Measurements from ENCODE around the gene PLEKHF1. TPM values are rescaled to one million over a fixed set of nuclear protein-coding genes. Genes with fewer than 3 reads are reported as not detected.

Gene PLEKHF1, protein sequence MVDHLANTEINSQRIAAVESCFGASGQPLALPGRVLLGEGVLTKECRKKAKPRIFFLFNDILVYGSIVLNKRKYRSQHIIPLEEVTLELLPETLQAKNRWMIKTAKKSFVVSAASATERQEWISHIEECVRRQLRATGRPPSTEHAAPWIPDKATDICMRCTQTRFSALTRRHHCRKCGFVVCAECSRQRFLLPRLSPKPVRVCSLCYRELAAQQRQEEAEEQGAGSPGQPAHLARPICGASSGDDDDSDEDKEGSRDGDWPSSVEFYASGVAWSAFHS
- total RNA-seq (2021; ENCODE audit: unreplicated experiment), result 5.5 TPM
- 5.6 and 9.0 TPM in 2 replicates for polyA plus RNA-seq (2012)
- Bru-seq, nascent RNA, result percentile 44 among the genes with signal in this experiment
- BruChase-seq, experiment 1, labeled RNA remaining after a 6-hour chase, result percentile 28 among the genes with signal in this experiment
- percentile 37 among the genes with signal in this experiment for BruChase-seq, experiment 2, labeled RNA remaining after a 2-hour chase
- long read RNA-seq, transcript PLEKHF1-201 (2 exons, 2,084 nt), result major isoform, 16 of 21 reads
- long read RNA-seq, partial matches to known transcripts, result 4 of 21 reads
- long read RNA-seq, other reads (novel, unspliced or antisense), result 1 of 21 reads

DNA sequence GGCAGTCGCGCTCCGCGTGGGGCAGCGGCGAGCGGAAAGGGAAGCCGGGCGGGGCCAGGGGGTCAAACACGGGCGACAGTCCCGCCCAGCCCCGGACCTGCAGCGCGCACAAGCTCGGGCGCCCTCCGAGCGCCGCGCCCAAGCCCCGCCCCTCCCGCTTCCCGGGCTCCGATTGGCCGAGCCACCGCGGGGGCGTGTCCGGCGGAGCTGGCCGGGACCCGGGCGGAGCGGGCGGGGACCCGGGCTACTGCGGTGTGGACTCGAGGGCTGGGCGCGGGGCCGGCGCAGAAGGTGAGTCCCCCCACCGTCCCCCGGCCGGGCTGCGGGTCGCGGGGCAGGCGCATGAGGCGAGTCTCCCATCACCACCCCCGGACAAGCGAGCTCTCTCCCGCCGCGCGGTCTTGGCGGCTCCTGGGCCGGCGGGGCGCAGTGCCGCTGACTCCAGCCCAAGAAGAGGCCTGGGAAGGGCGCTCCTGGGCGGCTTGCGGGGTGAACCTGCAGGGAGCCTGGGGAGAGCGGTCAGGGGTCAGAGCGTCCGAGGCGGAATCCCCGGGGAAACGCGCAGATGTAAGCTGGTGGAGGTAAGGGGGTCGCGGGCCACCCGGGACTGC is at the start of gene PLEKHF1:
Gene PLEKHF1, plus strand, starts transcription at position 247 of the 611 bp plus-strand sequence. CDS start 8,379 bp downstream, outside the sequence.
- H3K27ac ChIP-seq (ENCODE audit: low read depth, low read length), result peak within 1 kb of the TSS; percentile 57; the same call in 1 of the 2 replicates
- TF ChIP-seq POLR2AphosphoS5 (IDR thresholded peaks at IDR 0.05; ENCODE audit: low read depth, low read length) (peak; percentile 43; the same call in 1 of the 2 replicates), ZFX (IDR thresholded peaks at IDR 0.05) (peak; percentile 27; the same call in 1 of the 2 replicates), POLR2A (IDR thresholded peaks at IDR 0.05; ENCODE audit: borderline replicate concordance, extremely low read depth, insufficient read depth, insufficient read length) (no peak)
- ChIA-PET POLR2A (interaction anchor here (1.3 kb wide), 1 partner anchor 20 kb away, joined by 3 read pairs; no protein-coding TSS in a partner anchor), CTCF (interaction anchor here (0.8 to 2.5 kb wide), 4 partner anchors 51 to 176 kb away, joined by 3 to 10 read pairs (median 6); no protein-coding TSS in a partner anchor), RAD21 (ENCODE audit: low non-redundant PET in 1 of 2, low total read pairs in 2 of 2, uncharacterized antibody in 2 of 2, unreplicated experiment in 2 of 2) (no interaction called here)
- peak within 1 kb of the TSS; percentile 91 for H3K4me2 ChIP-seq (ENCODE audit: low read length)
- no peaks in the 10 kb centered on the region for H3K27me3 ChIP-seq (ENCODE audit: insufficient read depth, low read length)
- H3K4me1 ChIP-seq (ENCODE audit: control insufficient read depth in 1 of 2, insufficient read depth in 2 of 2, low read length in 2 of 2), result peaks cover 35 to 53% of the 10 kb centered on the region in 2 experiments
- H3K79me2 ChIP-seq (ENCODE audit: insufficient read depth, low read length), result peaks cover 3% of the 10 kb centered on the region; the same call in 1 of the 2 replicates
- peak within 1 kb of the TSS; percentile 75 to 94 for H3K4me3 ChIP-seq (replicated peaks in 1 of 2; ENCODE audit: low read depth in 1 of 2, low read length in 2 of 2)
- H3K9me3 ChIP-seq (ENCODE audit: control insufficient read depth in 1 of 2, insufficient read depth in 1 of 2, low read depth in 1 of 2, low read length in 2 of 2), result no peaks in the 10 kb centered on the region
- intact Hi-C loops (cut with micrococcal nuclease), result loop anchor here (5.0 kb wide), 1 partner anchor 53 kb away; no protein-coding TSS in a partner anchor
- BruUV-seq (replicated peaks), result no TSS peak
- peak within 1 kb of the TSS; percentile 74 for H2AFZ ChIP-seq (ENCODE audit: low read depth, low read length, poor library complexity, severe bottlenecking)
- ATAC-seq, result peak; percentile 94
- peak; percentile 48 for DNase-seq (ENCODE audit: low read depth, low spot score)
- H4K20me1 ChIP-seq (ENCODE audit: insufficient read depth), result no peaks in the 10 kb centered on the region
- H3K36me3 ChIP-seq (ENCODE audit: control insufficient read depth in 1 of 2, insufficient read depth in 2 of 2, low read length in 2 of 2), result no peaks in the 10 kb centered on the region
- no peaks in the 10 kb centered on the region for H3K9me2 ChIP-seq (ENCODE audit: insufficient read depth)
- peak within 1 kb of the TSS; percentile 83 for H3K9ac ChIP-seq (ENCODE audit: low read length)

DNA sequence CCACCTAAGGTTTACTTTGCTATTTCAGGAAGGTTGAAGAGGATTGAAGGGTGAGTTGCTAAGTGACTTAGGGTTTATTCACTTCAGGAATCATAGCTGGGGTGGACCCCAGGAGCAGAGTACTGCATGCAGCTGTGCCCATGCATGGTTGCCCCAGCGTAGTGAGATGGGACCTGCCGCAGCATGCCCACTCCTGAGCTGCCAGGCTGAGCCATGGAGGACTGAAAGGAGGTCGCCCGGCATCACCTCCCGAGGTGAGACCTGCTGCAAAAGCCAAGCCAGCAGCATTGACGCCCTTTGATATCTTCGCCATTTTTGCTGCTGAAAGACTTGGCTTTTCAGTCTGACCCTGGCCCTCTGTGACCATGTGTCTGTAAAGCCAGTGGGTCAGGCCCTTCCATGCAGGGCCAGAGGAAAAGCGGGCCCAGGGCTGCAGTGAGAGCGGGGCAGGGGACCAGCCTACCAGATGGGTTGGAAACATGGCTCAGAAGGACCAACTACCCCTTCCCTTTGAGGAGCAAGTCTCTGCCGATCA is 49.3 kb upstream of the PLEKHF1 start:
- Histone ChIP-seq H3K9ac (ENCODE audit: low read length) (no peak overlapping the region), H3K27me3 (ENCODE audit: insufficient read depth, low read length) (no peaks in the 10 kb centered on the region)
- no peak for TF ChIP-seq ZFX (IDR thresholded peaks at IDR 0.05)
- TF ChIP-seq, protein P1, sequence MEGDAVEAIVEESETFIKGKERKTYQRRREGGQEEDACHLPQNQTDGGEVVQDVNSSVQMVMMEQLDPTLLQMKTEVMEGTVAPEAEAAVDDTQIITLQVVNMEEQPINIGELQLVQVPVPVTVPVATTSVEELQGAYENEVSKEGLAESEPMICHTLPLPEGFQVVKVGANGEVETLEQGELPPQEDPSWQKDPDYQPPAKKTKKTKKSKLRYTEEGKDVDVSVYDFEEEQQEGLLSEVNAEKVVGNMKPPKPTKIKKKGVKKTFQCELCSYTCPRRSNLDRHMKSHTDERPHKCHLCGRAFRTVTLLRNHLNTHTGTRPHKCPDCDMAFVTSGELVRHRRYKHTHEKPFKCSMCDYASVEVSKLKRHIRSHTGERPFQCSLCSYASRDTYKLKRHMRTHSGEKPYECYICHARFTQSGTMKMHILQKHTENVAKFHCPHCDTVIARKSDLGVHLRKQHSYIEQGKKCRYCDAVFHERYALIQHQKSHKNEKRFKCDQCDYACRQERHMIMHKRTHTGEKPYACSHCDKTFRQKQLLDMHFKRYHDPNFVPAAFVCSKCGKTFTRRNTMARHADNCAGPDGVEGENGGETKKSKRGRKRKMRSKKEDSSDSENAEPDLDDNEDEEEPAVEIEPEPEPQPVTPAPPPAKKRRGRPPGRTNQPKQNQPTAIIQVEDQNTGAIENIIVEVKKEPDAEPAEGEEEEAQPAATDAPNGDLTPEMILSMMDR (IDR thresholded peaks at IDR 0.05 in 2 of 3, conservative IDR thresholded peaks at IDR 0.05 in 1 of 3; ENCODE audit: borderline replicate concordance in 1 of 3, insufficient read depth in 1 of 3, low read depth in 2 of 3, low read length in 2 of 3), result no peak
- no peak for TF ChIP-seq FOSL1 (IDR thresholded peaks at IDR 0.05; ENCODE audit: low read depth)
- no peak for TF ChIP-seq CEBPB (IDR thresholded peaks at IDR 0.05; ENCODE audit: low read depth)
- TF ChIP-seq SP1 (IDR thresholded peaks at IDR 0.05; ENCODE audit: low read depth), result no peak
- no peak for TF ChIP-seq JUND (IDR thresholded peaks at IDR 0.05)
- no peak for TF ChIP-seq ELF1 (IDR thresholded peaks at IDR 0.05; ENCODE audit: borderline replicate concordance, low read depth)
- no peak for TF ChIP-seq ZNF274 (IDR thresholded peaks at IDR 0.05; ENCODE audit: low read depth, low read length)
- no peak for TF ChIP-seq CBX3 (IDR thresholded peaks at IDR 0.05; ENCODE audit: low read depth)
- no peak for TF ChIP-seq POLR2AphosphoS5 (IDR thresholded peaks at IDR 0.05; ENCODE audit: low read depth, low read length)
- TF ChIP-seq, protein P2, sequence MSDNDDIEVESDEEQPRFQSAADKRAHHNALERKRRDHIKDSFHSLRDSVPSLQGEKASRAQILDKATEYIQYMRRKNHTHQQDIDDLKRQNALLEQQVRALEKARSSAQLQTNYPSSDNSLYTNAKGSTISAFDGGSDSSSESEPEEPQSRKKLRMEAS (IDR thresholded peaks at IDR 0.05), result no peak
- TF ChIP-seq, protein P3, sequence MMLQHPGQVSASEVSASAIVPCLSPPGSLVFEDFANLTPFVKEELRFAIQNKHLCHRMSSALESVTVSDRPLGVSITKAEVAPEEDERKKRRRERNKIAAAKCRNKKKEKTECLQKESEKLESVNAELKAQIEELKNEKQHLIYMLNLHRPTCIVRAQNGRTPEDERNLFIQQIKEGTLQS (IDR thresholded peaks at IDR 0.05), result no peak
- TF ChIP-seq POLR2A (IDR thresholded peaks at IDR 0.05; ENCODE audit: borderline replicate concordance, extremely low read depth, insufficient read depth, insufficient read length), result no peak
- TF ChIP-seq SIN3A (IDR thresholded peaks at IDR 0.05; ENCODE audit: low read depth), result no peak
- TF ChIP-seq EZH2phosphoT487 (IDR thresholded peaks at IDR 0.05; ENCODE audit: borderline replicate concordance), result no peak

More for the DNA sequence above, 49.3 kb upstream of the PLEKHF1 start:
- no peak for ATAC-seq
- no peaks in the 10 kb centered on the region for H3K4me1 ChIP-seq (ENCODE audit: control insufficient read depth in 1 of 2, insufficient read depth in 2 of 2, low read length in 2 of 2)
- no peak for DNase-seq (ENCODE audit: low read depth, low spot score)
- H3K9me2 ChIP-seq (ENCODE audit: insufficient read depth), result no peaks in the 10 kb centered on the region
- POLR2A ChIA-PET, result no interaction called here
- RAD21 ChIA-PET (ENCODE audit: low non-redundant PET in 1 of 2, low total read pairs in 2 of 2, uncharacterized antibody in 2 of 2, unreplicated experiment in 2 of 2), result no interaction called here
- CTCF ChIA-PET, result no interaction called here
- H3K79me2 ChIP-seq (ENCODE audit: insufficient read depth, low read length), result no peaks in the 10 kb centered on the region
- intact Hi-C loops (cut with micrococcal nuclease), result no loop called here
- no peak overlapping the region for H3K4me2 ChIP-seq (ENCODE audit: low read length)
- no TSS peak for BruUV-seq (replicated peaks)
- no peak overlapping the region for H3K4me3 ChIP-seq (replicated peaks in 1 of 2; ENCODE audit: low read depth in 1 of 2, low read length in 2 of 2)
- H3K36me3 ChIP-seq (ENCODE audit: control insufficient read depth in 1 of 2, insufficient read depth in 2 of 2, low read length in 2 of 2), result peaks cover 13 to 29% of the 10 kb centered on the region in 2 experiments
- no peak overlapping the region for H3K27ac ChIP-seq (ENCODE audit: low read depth, low read length)
- no peak overlapping the region for H2AFZ ChIP-seq (ENCODE audit: low read depth, low read length, poor library complexity, severe bottlenecking)
- H4K20me1 ChIP-seq (ENCODE audit: insufficient read depth), result no peaks in the 10 kb centered on the region
- H3K9me3 ChIP-seq (ENCODE audit: control insufficient read depth in 1 of 2, insufficient read depth in 1 of 2, low read depth in 1 of 2, low read length in 2 of 2), result no peaks in the 10 kb centered on the region
